Common myeloid progenitor, CD34-positive (primary cell): ENCODE data around the gene EDEM3. TPM values are rescaled to one million over a fixed set of nuclear protein-coding genes. Genes with fewer than 3 reads are reported as not detected.

Source experiments
- CTCF ChIA-PET: fragments of 350-600 bp; sonication (Branson Sonifier 250); formaldehyde crosslinking; loops from one replicate; lab custom pipeline; 2021; ENCODE audit warnings: antibody characterized with exemption; lab: Charles Lee
- POLR2A ChIA-PET: fragments of 350-600 bp; sonication (Branson Sonifier 250); formaldehyde crosslinking; loops from one replicate; lab custom pipeline; 2021; ENCODE audit warnings: antibody characterized with exemption; lab: Charles Lee
- DNase-seq, 3 donors: peaks; one replicate each; pipeline versions ENCODE4 v3.0.0 to v3.0.0-alpha.2; 2013
- H3K27ac ChIP-seq, 2 experiments: 1 replicate in 1 of 2; 2 replicates in 1 of 2; pipeline ENCODE4 v1.7.0; 2013; ENCODE audit warnings: inconsistent platforms in 2 of 2, low read length in 2 of 2, mild to moderate bottlenecking in 2 of 2, low read depth in 1 of 2, moderate library complexity in 1 of 2; ENCODE audit not compliant: severe bottlenecking in 2 of 2, insufficient read depth in 1 of 2, poor library complexity in 1 of 2
- H3K27me3 ChIP-seq, 5 experiments: replicated peaks in 2 of 5; 1 replicate in 3 of 5; 2 replicates in 2 of 5; pipeline versions ENCODE4 v1.6.1 to v1.7.0; 2013; ENCODE audit warnings: low read length in 4 of 5, mild to moderate bottlenecking in 2 of 5, moderate library complexity in 2 of 5, inconsistent platforms in 1 of 5; ENCODE audit not compliant: insufficient read depth in 5 of 5, control insufficient read depth in 4 of 5
- H3K36me3 ChIP-seq, 4 experiments: 1 replicate in 2 of 4; 2 replicates in 2 of 4; pipeline versions ENCODE4 v1.6.1 to v1.7.0; 2013; ENCODE audit warnings: low read length in 3 of 4, control low read depth in 1 of 4, mild to moderate bottlenecking in 1 of 4; ENCODE audit not compliant: control insufficient read depth in 4 of 4, insufficient read depth in 4 of 4
- H3K4me1 ChIP-seq, 4 experiments: 1 replicate in 3 of 4; 2 replicates in 1 of 4; pipeline versions ENCODE4 v1.6.1 to v1.7.1; 2013; ENCODE audit warnings: low read length in 3 of 4, mild to moderate bottlenecking in 3 of 4, control low read depth in 1 of 4, inconsistent platforms in 1 of 4, moderate library complexity in 1 of 4; ENCODE audit not compliant: control insufficient read depth in 4 of 4, insufficient read depth in 4 of 4; ENCODE audit errors: control extremely low read depth in 1 of 4
- H3K4me3 ChIP-seq, 7 experiments: 1 replicate in 4 of 7; 2 replicates in 3 of 7; pipeline versions ENCODE4 v1.5.1 to v1.7.0; 2013; ENCODE audit warnings: mild to moderate bottlenecking in 7 of 7, low read length in 6 of 7, moderate library complexity in 6 of 7, inconsistent platforms in 2 of 7, low read depth in 2 of 7, control low read depth in 1 of 7; ENCODE audit not compliant: insufficient read depth in 4 of 7, control insufficient read depth in 1 of 7; ENCODE audit errors: extremely low read depth in 1 of 7
- H3K9me3 ChIP-seq, 5 experiments: 1 replicate in 4 of 5; 2 replicates in 1 of 5; pipeline versions ENCODE4 v1.6.1 to v1.7.1; 2013; ENCODE audit warnings: low read length in 4 of 5, mild to moderate bottlenecking in 2 of 5, inconsistent platforms in 1 of 5, low read depth in 1 of 5, moderate library complexity in 1 of 5; ENCODE audit not compliant: control insufficient read depth in 4 of 5, insufficient read depth in 2 of 5; ENCODE audit errors: control extremely low read depth in 1 of 5
- WGBS: methylation state at CpG from one replicate; pipeline ENCODE4 v1.1.5; 2013; ENCODE audit not compliant: insufficient coverage; 5-methylcytosine and 5-hydroxymethylcytosine counted together
- polyA plus RNA-seq: library from polyadenylated mRNA; unstranded; fragments of 120-200 nt; gene quantifications from one replicate; pipeline ENCODE4 v1.2.1, GENCODE V29; 2013

The EDEM3 gene, protein sequence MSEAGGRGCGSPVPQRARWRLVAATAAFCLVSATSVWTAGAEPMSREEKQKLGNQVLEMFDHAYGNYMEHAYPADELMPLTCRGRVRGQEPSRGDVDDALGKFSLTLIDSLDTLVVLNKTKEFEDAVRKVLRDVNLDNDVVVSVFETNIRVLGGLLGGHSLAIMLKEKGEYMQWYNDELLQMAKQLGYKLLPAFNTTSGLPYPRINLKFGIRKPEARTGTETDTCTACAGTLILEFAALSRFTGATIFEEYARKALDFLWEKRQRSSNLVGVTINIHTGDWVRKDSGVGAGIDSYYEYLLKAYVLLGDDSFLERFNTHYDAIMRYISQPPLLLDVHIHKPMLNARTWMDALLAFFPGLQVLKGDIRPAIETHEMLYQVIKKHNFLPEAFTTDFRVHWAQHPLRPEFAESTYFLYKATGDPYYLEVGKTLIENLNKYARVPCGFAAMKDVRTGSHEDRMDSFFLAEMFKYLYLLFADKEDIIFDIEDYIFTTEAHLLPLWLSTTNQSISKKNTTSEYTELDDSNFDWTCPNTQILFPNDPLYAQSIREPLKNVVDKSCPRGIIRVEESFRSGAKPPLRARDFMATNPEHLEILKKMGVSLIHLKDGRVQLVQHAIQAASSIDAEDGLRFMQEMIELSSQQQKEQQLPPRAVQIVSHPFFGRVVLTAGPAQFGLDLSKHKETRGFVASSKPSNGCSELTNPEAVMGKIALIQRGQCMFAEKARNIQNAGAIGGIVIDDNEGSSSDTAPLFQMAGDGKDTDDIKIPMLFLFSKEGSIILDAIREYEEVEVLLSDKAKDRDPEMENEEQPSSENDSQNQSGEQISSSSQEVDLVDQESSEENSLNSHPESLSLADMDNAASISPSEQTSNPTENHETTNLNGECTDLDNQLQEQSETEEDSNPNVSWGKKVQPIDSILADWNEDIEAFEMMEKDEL
- 18.1 TPM for polyA plus RNA-seq

DNA sequence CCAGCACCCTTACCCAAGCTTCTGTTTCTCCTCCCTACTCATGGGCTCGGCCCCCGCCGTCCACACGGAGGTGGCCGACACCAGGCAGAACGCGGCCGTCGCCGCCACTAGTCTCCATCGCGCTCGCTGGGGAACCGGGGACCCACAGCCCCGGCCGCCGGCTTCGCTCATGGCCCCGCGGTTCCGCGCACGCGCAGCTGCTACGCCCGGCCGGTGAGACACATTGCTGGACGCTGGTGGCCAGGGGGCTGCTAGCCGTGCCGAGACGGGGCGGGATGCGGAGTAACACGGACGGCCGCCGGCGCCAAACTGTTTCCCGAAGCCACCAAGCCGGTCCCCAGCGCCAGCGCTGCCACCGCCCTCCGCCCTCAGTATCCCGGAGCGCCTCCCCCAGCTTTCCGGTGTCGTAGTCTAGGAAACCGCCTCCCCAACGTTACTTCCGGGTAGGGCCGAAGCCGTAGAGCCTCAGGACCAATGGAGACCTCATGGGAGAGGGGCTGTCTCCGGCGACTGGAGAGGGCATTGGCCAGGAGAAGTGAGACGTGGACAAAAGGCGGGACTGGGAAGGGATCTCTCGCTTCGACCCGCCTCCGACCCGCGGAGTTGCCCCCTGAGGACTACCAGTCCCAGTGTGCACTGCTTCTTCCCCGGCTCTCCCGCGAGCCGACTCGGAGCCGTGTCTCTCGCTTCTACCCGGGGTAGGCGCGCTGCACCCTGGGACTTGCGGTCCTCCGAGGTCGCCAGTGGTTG is at the start of gene EDEM3:
TSS of gene EDEM3 (minus strand) at position 383 of the 750 bp plus-strand sequence. CDS start at position 171, 212 bp downstream.
- peak; percentile 99 to 100 (median 100) for DNase-seq
- H3K9me3 ChIP-seq, result no peaks in the 10 kb centered on the region
- CTCF ChIA-PET, result interaction anchor here (1.0 to 2.3 kb wide), 5 partner anchors 10 to 416 kb away, joined by 3 to 6 read pairs (median 4); no protein-coding TSS in a partner anchor
- 0% methylated on average over 74 of the region's 76 CpGs for WGBS
- peaks cover 17 to 25% (median 23%) of the 10 kb centered on the region in 4 experiments for H3K4me1 ChIP-seq
- peak within 1 kb of the TSS; percentile 78 to 99 (median 96) for H3K4me3 ChIP-seq
- no peaks in the 10 kb centered on the region for H3K27me3 ChIP-seq
- no peaks in the 10 kb centered on the region for H3K36me3 ChIP-seq
- POLR2A ChIA-PET, result interaction anchor here (0.9 to 1.4 kb wide), 4 partner anchors 9 to 158 kb away, joined by 3 to 6 read pairs (median 3); no protein-coding TSS in a partner anchor
- H3K27ac ChIP-seq, result peak within 1 kb of the TSS; percentile 79 to 90

DNA sequence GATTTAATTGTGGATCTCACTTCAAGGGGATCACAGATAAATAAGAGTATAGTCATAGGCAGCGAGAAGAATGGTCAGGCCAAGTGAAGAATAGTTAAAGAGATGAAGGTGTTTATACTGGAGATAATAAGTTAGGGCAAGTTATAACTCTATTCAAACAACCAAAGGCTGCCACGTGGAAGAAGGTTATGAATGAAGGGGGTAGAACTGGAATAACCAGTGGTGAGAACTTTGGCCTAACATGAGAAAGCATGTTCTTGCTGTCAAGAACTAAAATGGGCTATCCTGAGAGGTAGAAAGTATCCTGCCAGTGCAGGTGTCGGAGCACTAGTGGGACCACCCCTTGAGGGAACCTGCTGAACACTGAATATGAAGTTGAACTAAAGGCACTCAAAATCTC is 49.6 kb upstream of the EDEM3 start:
- H3K27me3 ChIP-seq, result no peaks in the 10 kb centered on the region
- ChIA-PET POLR2A (no interaction called here), CTCF (interaction anchor here (1.2 to 8.8 kb wide), 5 partner anchors 9 to 181 kb away, joined by 5 to 154 read pairs (median 17); no protein-coding TSS in a partner anchor)
- H3K4me3 ChIP-seq, result no peak overlapping the region
- H3K9me3 ChIP-seq, result no peaks in the 10 kb centered on the region
- WGBS, result 100% methylated on average over 2 of the region's 3 CpGs
- DNase-seq, result no peak
- H3K36me3 ChIP-seq, result peaks cover 2 to 31% (median 18%) of the 10 kb centered on the region in 4 experiments
- peaks cover 4 to 17% (median 11%) of the 10 kb centered on the region in 4 experiments for H3K4me1 ChIP-seq
- no peak overlapping the region for H3K27ac ChIP-seq

DNA sequence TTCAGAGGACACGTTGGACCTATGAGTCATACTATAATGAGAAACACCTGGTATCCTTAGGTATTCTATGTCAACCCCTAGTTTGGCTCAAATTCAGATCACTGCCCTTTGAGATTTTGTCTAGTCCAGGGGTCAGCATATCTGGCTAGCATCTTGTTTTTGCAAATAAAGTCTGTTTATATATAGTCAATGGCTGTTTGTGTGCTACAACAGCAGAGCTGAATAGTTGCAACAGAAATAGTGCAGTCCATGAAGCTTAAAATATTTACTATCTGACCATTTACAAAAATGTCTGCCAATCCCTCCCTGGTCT is 48.5 kb upstream of the EDEM3 start:
- CTCF ChIA-PET, result interaction anchor here (0.6 to 2.7 kb wide), 7 partner anchors 49 to 875 kb away, joined by 3 to 13 read pairs (median 4); partner anchors contain the start of gene EDEM3
- WGBS, result 100% methylated on average over 1 of the region's 1 CpG
- POLR2A ChIA-PET, result no interaction called here
- peaks cover 3 to 31% (median 14%) of the 10 kb centered on the region in 4 experiments for H3K36me3 ChIP-seq
- no peaks in the 10 kb centered on the region for H3K9me3 ChIP-seq
- no peak overlapping the region for H3K4me3 ChIP-seq
- DNase-seq, result no peak
- peaks cover 4 to 17% (median 11%) of the 10 kb centered on the region in 4 experiments for H3K4me1 ChIP-seq
- H3K27ac ChIP-seq, result no peak overlapping the region
- H3K27me3 ChIP-seq, result no peaks in the 10 kb centered on the region

DNA sequence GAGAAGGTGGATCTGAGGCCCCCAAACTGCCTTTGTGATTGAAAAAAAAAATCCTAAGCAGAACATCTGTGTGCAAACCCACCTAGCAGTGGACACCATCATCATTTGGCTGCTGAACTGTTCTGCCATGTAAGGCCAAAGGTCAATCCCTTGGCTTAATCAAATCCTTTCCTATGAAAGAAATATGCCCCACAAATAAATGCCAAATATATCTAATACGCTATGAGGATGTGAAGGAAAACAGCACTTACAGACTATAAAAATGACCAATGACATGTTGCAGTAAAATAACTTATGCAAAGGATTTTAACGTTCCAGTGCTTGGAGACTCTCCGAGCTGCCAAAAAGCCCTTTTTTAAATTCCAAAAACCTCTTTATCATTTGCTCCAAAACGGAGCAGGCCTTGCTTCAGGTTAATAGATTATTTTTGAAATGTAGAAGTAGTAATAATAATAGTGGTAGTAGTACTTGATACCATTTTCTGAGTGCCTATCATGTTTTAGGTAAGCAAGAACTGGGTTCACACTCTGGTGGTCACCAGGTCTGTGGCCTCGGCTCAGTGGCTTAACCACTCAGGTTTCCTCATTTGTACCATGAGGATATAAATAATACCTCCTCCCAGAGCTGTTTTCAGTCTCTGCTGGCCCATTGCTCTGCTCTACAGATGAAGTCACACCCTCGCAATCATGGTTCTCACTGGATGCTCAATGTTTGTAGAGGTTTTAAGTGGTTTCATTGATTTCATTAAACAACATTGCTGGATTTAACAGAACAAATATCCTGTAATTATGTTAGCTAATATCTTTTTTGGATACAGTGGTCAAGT is 47.9 kb upstream of the EDEM3 start:
- DNase-seq, result no peak
- peaks cover 4 to 17% (median 11%) of the 10 kb centered on the region in 4 experiments for H3K4me1 ChIP-seq
- H3K9me3 ChIP-seq, result no peaks in the 10 kb centered on the region
- H3K4me3 ChIP-seq, result no peak overlapping the region
- H3K27me3 ChIP-seq, result no peaks in the 10 kb centered on the region
- peaks cover 2 to 29% (median 12%) of the 10 kb centered on the region in 4 experiments for H3K36me3 ChIP-seq
- ChIA-PET CTCF (interaction anchor here (0.6 to 2.7 kb wide), 6 partner anchors 49 to 876 kb away, joined by 3 to 13 read pairs (median 4); partner anchors contain the start of gene EDEM3), POLR2A (no interaction called here)
- 100% methylated on average over 2 of the region's 6 CpGs for WGBS
- H3K27ac ChIP-seq, result no peak overlapping the region

DNA sequence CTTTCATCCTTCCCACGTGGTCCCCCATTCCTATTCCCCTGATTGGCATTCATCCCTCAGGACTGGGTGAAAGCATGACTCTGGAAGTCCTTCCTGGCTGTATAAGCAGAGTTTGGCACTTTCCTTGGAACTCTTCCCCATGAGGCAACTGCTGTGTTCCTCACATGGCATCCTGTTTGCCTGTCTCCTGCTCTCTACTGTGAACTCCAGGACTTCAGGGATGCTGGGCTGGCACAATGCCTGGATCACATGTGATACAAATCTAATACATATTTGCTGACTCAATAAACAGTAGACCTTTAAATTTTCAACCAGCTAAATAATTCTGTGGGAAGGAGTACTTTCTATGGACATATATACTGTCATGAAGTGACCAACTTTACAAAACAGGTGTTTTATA is 46.8 kb upstream of the EDEM3 start:
- no peaks in the 10 kb centered on the region for H3K9me3 ChIP-seq
- ChIA-PET CTCF (interaction anchor here (0.5 to 2.7 kb wide), 4 partner anchors 9 to 368 kb away, joined by 3 to 13 read pairs (median 6); partner anchors contain the start of gene EDEM3), POLR2A (no interaction called here)
- peaks cover 4 to 10% (median 7%) of the 10 kb centered on the region in 4 experiments for H3K4me1 ChIP-seq
- H3K27ac ChIP-seq, result no peak overlapping the region
- H3K4me3 ChIP-seq, result no peak overlapping the region
- no peak for DNase-seq
- 90% methylated on average over 1 of the region's 1 CpG for WGBS
- H3K36me3 ChIP-seq, result peaks cover 4 to 32% (median 12%) of the 10 kb centered on the region in 4 experiments
- H3K27me3 ChIP-seq, result no peaks in the 10 kb centered on the region
